ENCODE data around the gene DNASE1L2.
A peak's percentile ranks its signal among the peaks of the same experiment; 100 is the strongest.

DNASE1L2 gene

DNA sequence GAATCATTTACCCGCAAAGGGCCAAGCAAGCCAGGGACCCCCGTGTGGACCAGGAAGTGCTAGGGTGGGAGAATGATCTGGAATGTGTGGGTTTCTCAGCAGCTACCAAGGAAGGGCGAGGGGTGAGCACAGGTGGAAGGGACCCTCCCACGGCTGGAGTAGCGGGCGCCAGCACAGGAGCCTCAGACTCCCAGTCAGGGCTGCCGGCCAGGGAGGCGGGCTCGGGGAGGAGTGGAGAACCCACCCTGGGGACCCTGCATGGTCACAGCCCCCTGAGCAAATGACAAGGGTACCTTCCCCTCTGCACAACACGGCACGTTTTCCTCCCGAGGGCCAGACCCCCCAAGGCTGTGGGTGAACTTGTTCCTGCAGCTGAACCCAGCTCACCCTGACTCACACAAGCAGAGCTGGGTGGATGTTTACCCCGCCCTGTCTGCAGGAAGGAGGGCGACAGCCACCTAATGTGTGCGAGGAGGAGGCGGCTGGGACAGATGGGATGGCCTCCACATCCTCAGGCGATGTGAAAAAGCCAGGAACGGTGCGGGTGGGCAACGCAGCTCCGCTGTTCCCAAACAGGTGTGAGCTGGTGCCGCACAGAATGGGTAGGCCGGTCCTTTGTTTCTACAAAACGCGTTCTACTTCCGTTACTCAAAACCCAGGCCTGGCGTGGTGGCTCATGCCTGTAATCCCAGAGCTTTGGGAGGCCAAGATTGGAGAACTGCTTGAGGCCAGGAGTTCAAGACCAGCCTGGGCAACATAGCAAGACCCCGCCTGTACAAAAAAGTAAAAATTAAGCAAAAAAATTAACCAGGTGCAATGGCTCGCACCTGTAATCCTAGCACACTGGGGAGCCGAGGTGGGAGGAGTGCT, 8.9 kb downstream of the DNASE1L2 start:
- CTCF ChIA-PET, result interaction anchor here (1.0 kb wide), 1 partner anchor 17 kb away, joined by 3 read pairs; no protein-coding TSS in a partner anchor
- TF ChIP-seq, protein P1, sequence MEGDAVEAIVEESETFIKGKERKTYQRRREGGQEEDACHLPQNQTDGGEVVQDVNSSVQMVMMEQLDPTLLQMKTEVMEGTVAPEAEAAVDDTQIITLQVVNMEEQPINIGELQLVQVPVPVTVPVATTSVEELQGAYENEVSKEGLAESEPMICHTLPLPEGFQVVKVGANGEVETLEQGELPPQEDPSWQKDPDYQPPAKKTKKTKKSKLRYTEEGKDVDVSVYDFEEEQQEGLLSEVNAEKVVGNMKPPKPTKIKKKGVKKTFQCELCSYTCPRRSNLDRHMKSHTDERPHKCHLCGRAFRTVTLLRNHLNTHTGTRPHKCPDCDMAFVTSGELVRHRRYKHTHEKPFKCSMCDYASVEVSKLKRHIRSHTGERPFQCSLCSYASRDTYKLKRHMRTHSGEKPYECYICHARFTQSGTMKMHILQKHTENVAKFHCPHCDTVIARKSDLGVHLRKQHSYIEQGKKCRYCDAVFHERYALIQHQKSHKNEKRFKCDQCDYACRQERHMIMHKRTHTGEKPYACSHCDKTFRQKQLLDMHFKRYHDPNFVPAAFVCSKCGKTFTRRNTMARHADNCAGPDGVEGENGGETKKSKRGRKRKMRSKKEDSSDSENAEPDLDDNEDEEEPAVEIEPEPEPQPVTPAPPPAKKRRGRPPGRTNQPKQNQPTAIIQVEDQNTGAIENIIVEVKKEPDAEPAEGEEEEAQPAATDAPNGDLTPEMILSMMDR (IDR thresholded peaks at IDR 0.05; ENCODE audit: control extremely low read depth, extremely low read depth, low read depth, missing control alignments), result no peak
- no peak for DNase-seq (ENCODE audit: extremely low spot score)
- POLR2A ChIA-PET, result no interaction called here

DNA sequence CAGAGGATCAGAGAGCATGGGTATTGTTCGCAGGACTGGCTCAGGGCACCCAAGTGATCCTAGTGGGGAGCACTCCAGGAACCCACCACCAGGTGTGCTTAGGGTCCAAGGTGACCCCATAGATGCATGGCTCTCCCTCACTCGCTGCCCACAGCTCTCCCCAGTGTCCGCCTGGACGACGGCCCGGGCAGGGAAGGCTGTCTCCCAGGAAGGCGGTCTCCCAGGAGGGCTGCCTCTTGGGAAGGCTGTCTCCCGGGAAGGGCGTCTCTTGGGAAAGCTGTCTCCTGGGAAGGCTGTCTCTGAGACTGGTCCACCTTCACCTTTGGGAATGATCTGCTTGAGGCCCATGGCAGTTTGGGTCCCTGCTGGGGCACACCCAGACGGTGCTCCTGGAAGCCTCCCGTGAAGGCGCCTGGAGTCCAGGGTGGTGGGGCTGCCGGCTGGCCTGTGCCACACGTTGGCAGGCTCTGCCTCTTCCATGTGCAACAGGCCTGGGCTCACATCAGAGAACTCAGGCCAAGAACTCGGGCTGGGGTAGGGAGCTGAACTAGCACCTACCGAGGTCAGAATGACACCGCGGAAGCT, 10.1 kb downstream of the DNASE1L2 start:
- no peak for DNase-seq (ENCODE audit: extremely low spot score)
- CTCF ChIA-PET, result interaction anchor here (1.5 kb wide), 1 partner anchor 106 kb away, joined by 3 read pairs; no protein-coding TSS in a partner anchor
- TF ChIP-seq, protein P1 (IDR thresholded peaks at IDR 0.05; ENCODE audit: control extremely low read depth, extremely low read depth, low read depth, missing control alignments), result no peak
- POLR2A ChIA-PET, result interaction anchor here (0.5 to 1.3 kb wide), 3 partner anchors 9 to 635 kb away, joined by 3 to 9 read pairs (median 4); partner anchors contain the start of genes CRAMP1 and IFT140

DNA sequence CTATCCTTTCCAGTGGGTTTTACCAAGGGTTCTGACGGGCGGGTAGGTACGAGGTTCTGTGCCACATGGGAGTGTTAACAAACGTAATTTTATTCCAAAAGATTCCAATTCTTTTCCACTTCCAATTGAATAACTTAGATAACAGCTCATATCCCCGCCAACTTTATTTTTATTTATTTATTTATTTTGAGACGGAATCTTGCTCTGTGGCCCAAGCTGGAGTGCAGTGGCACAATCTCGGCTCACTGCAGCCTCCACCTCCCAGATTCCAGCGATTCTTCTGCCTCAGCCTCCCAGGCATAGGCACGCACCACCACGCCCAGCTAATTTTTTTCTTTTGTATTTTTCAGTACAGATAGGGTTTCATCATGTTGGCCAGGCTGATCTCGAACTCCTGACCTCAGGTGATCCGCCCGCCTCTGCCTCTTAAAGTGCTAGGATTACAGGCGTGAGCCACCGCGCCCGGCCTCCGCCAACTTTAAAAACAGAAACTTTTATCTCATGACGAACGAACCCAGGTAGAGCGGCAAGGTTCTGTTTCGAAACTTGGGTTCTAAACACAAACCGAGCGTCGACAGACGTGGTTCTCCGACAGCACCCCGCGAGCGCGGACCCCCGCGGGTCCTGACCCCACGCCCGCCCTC, 14.5 kb downstream of the DNASE1L2 start:
- TF ChIP-seq, protein P1 (IDR thresholded peaks at IDR 0.05; ENCODE audit: control extremely low read depth, extremely low read depth, low read depth, missing control alignments), result no peak
- ChIA-PET POLR2A (interaction anchor here (0.6 to 1.9 kb wide), 5 partner anchors 10 to 720 kb away, joined by 3 to 8 read pairs (median 6); partner anchors contain the start of gene RPS2), CTCF (interaction anchor here (0.6 to 3.1 kb wide), 21 partner anchors 10 to 251 kb away, joined by 3 to 33 read pairs (median 4); partner anchors contain the start of gene RNPS1)
- DNase-seq (ENCODE audit: extremely low spot score), result no peak

DNA sequence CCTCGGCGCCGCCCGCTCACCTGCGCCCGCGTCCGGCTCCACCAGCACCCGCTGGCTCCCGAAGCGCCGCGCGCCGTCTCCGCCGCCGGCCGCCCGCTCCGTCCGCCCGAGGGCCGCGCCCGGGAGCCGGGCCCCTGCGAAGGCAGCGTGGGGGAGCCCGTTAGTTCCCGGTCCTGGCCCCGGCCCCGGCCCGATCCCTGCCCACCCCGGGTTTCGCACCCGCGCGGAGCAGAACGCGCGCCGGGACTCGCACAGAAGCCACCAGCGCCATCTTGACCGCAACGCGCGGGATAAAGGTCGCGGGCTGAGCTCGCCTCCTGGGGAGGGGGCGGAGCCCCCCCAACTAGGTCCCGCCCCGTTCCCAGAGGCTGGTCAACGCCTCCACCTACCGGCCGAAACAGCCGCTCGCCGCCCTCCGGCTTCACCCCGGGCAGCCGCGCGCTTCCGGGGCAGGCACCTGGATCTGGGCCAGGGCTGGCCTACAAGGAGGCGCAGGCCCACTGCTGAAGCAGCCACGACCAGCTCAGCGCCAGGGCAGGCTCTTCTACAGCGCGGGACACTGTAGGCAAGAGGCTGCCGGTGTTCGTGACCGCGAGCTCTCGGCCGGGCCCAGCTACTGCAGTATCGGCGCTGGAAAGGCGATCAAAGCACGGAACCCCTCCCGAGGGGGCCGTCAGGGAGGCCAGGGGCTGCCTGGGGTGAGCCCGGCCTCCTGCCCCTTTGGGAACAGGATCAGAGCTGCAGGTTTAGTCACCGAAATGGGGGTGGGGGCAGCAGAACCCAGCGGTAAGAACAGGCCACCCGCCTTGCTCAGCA, 15.3 kb downstream of the DNASE1L2 start, which contains the start of gene ECI1:
ECI1 (minus strand) TSS at position 292 of the 816 bp plus-strand sequence; CDS start at position 271, 21 bp downstream.
- ChIA-PET CTCF (interaction anchor here (0.6 to 3.1 kb wide), 25 partner anchors 11 to 250 kb away, joined by 3 to 33 read pairs (median 4); partner anchors contain the start of gene RNPS1), POLR2A (interaction anchor here (0.5 to 1.9 kb wide), 7 partner anchors 9 to 287 kb away, joined by 3 to 8 read pairs (median 6); partner anchors contain the start of genes RPS2 and TRAF7)
- TF ChIP-seq, protein P1 (IDR thresholded peaks at IDR 0.05; ENCODE audit: control extremely low read depth, extremely low read depth, low read depth, missing control alignments), result peak; percentile 64
- peak; percentile 100 for DNase-seq (ENCODE audit: extremely low spot score)

DNA sequence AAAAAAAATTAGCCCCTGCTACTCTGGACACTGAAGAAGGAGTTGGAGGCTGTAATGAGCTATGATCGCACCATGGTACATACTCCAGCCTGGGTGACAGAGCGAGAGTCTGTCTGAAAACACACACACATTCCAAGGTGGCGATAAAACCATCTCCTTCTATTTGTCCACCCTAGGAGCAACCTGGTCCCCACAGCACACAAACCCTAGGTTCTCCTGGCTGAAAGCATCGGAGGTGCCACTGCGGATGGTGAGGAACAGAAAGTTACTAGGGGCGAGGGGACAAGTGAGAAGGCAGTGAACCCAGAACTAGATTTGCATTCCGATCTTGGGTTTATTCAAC, 16.5 kb downstream of the DNASE1L2 start:
- TF ChIP-seq, protein P1 (IDR thresholded peaks at IDR 0.05; ENCODE audit: control extremely low read depth, extremely low read depth, low read depth, missing control alignments), result no peak
- CTCF ChIA-PET, result interaction anchor here (1.1 to 3.1 kb wide), 6 partner anchors 11 to 249 kb away, joined by 4 to 33 read pairs (median 12); no protein-coding TSS in a partner anchor

More for the DNA sequence above, 16.5 kb downstream of the DNASE1L2 start:
- no peak for DNase-seq (ENCODE audit: extremely low spot score)
- POLR2A ChIA-PET, result interaction anchor here (0.7 to 1.9 kb wide), 4 partner anchors 8 to 288 kb away, joined by 3 to 7 read pairs (median 4); partner anchors contain the start of genes RPS2 and TRAF7
